Adrenal gland (tissue), 5 donors: ENCODE measurements around the gene CXCL12.

Source experiments
- CTCF ChIP-seq, 6 experiments: fragments of 450-650 bp in 4 of 6; fragments of 200-600 bp in 2 of 6; sonication (generic) in 1 of 6; IDR thresholded peaks; 1 replicate in 5 of 6; 2 replicates in 1 of 6; pipeline versions ENCODE4 v1.5.1 to v1.8.0; 2016 to 2021; ENCODE audit warnings: antibody characterized with exemption in 6 of 6, mild to moderate bottlenecking in 2 of 6, moderate library complexity in 1 of 6
- POLR2A ChIP-seq, 2 donors: fragments of 450-650 bp; IDR thresholded peaks; one replicate each; pipeline ENCODE4 v1.6.1; 2017; ENCODE audit warnings: antibody characterized with exemption in 2 of 2, mild to moderate bottlenecking in 2 of 2, moderate library complexity in 1 of 2
- donor health status: DM: no; HTN: no; CAD: no.

GRCh38 chr10:44330431-44330830, 54.5 kb downstream of the CXCL12 start:
- TF ChIP-seq CTCF (IDR thresholded peaks at IDR 0.05) (no peak), POLR2A (IDR thresholded peaks at IDR 0.05) (no peak)
